Ecto neural progenitor cell (in vitro differentiated cells): Measurements from ENCODE around the gene CTSW.

Experiments used
- DNase-seq: peaks from one replicate; pipeline ENCODE4 v3.0.0-alpha.2; 2018; ENCODE audit warnings: low spot score

The CTSW gene

DNA sequence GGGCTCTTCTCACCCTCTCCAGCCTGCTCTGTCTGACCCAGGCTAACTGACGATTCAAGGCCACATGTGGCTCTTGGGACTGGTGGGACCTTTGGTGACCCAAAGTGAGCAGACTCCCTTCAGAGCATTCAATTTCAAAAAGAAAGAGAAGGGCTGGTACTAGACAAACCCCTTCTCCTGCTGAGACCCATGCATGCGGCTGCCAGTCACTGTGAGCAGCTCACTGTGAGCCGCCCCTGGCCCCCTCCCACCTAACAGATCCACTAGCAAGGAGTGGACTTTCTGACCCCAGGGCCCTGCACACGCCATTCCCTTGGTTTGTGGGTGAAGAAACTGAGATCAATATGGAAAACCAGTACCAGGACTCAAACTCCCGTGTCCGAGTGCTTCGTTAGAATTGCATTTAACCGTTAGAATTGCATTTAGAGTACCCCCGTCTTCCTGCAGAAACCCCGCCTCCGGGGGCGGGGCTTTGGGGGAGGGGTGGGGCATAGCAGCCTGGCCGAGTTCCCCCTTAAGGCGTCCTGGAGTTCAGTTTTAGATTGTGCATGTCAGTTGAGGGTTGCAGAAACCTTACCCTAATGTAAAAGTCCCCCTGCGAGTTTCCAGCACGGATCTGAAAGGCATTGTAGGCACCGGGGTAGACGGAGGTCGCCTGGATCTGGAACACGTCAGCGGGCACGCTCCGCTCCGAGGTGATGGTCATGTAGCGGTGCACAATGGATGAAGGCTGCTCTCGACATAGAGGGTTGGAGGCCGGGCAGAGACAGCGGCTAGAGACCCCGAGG, 12.2 kb upstream of the CTSW start:
- DNase-seq, result peak; percentile 77

DNA sequence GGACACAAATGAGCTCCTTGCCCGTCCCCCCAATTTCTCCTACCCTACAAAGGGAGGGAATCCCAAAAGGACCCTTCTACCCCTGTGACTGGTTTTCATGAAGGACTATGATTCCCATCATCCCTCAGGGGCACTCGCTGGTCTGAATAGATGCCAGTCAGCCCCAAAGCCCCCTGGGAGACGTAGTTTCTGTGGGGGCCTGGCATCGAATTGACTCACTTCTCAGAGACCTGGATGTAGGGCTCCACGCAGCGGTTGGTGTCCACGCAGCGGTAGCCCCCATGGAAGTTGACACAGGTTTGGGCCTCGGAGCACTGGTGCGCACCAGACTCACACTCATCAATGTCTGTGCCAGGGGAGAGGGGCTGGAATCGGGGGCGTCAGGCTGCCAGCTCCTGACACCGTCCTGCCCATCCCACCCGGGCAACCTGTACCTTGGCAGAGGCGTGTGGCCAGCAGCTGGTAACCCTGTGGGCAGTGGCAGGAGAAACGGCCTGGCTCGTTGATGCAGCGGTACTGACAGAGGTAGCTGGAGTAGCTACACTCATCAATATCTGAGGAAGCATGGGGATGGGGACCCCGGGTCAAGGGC, 11.5 kb upstream of the CTSW start:
- DNase-seq, result peak; percentile 78

DNA sequence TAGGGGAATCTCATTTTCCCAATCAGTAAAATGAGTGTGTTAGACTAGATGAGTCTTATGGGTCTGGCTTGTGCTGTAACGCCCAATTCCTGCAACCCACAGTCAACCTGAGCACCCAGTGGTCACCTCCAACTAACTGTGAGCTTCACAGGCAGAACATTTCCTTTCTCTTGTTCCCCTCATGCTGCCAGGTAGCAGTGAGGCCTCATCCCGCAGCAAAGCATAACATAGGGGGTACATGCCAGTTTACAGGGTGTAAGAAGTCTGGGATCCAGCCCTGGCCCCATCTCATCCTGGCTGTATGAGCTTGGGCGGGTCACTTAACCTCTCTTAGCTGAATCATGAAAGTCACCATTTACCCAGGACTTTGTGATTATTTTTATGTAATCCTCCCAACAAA, 10.7 kb upstream of the CTSW start:
- no peak for DNase-seq

DNA sequence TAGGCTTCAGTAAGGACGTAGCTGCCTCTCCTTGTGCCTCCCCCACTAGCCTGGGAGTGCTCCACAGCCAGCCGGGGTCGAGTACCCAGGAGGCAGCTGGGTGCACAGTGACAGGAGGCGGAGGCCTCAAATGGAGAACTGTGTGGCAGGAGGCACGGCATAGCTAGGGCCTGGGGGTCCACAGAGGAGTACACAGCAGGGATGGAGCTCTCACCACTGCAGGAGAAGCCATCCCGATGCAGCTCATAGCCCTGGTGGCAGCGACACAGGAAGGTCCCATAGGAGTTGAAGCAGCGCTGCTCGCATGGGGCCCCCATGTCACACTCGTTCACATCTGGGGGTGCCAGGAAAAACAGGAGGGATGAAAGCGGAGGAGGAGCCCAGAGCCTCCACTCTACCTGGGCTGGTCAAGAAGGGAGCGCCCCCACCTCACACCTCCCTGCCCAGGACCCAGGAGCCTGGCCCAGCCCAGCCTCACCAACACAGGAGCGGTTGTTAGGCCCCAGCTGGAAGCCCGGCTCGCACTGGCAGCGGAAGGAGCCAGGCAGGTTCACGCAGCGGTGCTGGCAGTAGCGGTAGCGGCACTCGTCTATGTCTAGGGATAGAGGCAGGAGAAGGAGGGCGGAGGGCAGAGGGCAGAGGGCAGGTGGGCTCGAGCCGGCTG, 9.9 kb upstream of the CTSW start:
- DNase-seq, result no peak

DNA sequence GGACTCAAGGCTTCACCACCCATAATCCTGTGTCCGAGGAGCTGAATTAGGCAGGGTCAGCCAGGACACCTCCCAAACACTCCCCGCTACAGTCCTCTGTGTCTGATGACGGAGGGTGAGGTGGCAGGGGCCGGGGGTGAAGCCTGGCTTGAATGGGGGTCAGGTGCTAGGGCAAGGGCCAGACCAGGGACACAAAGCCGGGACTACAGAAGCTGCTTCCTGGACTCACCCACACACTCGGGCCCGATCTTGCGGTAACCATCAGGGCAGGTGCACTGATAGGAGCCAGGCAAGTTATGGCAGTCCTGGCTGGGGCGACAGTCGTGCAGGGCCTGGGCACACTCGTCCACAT, 9.4 kb upstream of the CTSW start:
- no peak for DNase-seq

DNA sequence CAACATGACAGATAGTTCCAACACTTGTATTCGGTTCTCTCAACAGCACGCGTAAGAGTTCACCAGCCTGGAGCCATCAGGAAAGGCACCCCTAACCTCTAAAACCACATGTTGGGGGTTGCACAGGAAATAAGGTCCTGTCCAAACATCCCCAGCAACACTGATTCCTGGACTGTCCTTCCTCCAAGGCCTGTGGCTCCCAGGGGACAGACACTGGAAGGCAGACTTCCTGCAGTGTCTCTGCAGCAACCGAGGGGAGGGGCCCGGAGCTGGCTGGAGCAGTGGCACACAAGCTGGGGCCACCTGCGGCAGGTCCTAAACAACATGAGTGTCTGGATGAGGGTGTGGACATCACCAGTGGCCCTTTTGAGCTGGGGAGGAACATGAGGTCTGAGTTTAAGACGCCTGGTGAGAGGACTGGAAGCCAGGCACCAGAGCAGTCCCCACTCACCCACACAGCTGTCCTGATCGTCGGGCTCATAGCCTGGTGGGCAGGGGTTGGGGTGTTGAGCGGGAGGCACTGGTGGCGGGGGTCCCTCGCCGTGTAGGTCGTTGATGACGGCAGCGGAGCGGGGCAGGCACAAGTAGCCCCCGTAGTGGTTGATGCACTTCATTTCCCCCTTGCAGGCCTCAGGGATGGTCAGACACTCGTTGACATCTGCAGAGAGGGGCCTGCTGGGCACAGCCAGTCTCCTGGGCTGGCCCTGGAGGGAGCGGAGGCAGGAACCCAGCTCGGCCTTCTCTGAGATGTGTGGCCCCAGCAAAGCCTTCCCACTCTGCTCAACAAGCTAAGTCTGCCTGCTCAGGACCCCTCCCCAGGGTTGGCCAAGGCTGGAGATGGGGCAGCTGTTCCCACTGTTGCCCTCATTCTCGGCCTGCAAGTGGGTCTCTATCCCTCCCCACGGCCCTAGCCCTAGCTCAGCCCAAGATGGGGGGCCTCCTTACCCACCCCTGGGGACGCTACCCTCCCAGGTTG, 8.6 kb upstream of the CTSW start:
- DNase-seq, result no peak

DNA sequence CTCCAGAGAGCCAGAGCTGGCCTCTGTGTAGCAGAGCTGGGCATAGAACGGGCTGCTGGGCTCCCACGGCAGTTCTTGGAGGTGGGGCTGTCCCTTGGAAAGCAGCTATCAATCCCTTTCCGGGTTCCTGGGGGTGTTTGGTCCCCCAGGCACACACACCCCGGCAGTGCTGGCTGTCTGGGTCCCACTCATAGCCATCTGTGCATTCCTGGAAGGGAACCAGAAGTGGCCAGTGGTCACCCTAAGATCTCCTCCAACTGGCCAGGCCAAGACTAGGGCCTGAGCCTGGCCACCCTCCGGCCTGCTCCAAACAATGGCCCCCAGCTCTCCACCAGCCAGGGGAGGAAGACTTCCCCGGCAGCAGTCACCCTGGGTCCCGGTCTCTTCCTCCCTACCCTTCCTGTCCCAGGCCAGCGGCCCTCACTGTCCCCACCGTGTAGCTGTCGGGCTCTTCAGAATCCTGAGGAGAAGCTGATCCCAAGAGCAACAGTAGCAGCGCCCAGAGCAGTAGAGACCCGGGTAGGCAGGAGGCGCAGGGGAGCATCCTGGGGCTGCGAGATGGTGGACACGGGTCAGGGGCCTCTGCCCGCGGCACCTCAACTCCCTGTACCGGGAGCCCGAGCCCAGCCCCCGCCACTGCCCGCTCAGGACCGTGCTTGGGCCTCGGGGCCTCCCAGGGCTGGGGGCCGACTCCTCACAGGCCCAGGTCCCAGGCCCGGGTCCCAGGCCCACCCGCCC, 7.7 kb upstream of the CTSW start:
- no peak for DNase-seq

DNA sequence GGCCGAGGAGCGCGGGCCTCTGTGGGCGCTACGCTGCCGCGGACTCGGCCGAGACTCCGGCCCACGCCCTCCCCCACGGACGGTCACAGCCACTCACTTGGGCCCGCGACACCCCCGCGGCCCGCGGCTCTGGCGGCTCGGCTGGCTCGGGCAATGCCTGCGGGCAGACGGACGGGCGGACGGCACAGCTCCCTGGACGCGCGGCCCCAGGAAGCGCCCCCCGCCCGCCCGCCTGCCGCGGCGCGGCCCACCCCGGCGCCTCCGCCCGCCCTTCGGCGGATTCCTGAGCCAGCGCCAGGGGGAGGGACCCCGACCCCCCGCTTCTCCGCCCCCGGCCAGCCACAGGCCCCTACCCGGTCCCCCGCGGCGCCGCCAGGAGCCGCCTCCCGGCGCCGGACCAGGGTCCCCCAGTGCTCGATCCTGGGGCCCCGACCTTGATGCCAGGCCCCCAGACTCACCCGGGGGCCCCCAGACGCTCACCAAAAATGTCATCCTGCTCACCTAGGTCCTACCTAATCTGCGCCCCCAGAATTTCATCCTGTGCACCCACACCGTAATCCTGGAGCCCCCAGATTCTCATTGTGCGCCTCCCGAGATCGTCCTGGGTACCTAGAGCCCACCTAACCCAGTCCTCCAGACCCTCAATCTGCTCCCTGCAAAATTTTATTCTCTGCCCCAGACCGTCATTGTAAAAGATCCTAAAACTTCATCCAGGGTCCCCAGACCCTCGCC, 6.9 kb upstream of the CTSW start, which contains the start of gene EFEMP2:
Gene EFEMP2, minus strand, starts transcription at position 215 of the 732 bp plus-strand sequence. CDS start 446 bp downstream, outside the sequence.
- no peak for DNase-seq

DNA sequence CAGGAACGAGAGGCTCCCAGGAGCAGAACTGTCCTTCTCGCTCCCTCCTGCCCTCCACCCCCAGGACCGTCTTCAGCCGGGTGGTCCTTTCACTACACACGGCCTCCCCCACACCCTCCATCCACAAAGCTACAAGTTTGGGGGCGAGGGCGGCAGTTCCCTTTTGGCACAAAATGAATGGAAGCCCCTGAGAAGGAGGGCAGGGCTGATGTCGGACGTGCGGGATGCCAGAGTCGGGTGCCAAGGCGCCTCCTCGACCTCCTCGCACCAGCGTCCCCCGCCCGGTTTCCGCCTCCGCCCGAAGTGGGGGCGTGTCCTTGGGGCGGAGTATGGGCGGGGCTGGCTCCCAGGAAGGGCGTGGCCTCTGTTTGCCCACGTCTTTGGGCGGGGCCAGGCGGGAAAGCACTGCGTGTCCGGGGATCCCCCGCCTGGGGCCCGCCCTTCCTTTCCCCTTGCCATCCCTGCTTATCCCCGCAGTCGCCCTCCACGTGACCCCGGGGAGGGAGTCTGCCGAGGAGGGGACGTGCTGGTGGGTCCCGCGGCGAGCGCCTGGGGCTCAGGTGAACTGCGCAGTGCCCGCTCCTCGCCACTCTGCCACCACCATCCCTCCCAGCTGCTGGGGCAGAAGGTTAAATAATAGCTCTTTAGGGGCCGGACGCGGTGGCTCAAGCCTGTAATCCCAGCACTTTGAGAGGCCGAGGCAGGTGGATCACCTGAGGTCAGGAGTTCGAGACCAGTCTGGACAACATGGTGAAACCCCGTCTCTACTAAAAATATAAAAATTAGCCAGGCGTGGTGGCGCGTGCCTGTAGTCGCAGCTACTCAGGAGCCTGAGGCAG, 6.1 kb upstream of the CTSW start:
- peak; percentile 96 for DNase-seq

DNA sequence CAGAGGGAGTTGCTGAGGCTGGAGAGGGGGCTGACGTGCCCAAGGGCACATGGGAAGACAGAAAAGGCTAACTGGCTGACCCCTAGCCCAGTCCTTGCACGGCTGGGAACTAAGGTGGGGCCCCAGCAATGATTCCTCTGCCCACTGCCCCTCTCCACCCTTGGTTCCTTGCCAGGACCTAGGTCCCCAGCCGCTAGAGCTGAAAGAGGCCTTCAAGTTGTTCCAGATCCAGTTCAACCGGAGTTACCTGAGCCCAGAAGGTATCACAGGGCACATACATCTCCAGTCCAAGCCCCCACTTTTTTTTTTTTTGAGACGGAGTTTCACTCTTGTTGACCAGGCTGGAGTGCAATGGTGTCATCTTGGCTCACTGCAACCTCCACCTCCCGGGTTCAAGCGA, 390 bp downstream of the CTSW start:
- DNase-seq, result no peak

DNA sequence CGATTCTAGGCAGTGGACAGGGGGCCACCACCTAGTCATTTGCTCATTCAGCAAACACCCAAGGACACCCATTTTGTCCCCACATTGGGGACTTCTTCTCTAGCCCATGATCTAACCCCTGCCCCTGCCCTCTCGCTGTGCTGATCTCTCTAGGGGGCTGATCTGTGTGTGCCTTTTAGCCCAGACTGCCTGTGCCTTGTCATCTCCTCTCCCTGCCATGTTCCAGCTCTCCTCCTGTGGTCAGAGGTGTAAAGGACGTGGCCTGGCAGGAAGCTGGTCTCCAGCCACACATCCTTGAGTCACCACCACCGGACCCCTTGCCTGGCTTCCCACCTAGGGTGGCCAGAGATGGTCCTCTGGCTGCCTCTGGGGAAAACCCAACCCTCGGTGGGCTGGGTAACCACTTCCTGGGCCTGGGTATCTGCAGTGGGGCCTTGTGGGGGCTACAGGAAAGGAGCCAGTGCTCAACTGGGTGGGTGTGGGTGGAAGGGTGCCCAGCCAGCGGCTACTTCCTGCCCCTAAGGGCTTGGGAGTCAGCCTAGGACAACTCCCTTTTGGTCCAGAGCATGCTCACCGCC, 1.3 kb downstream of the CTSW start:
- no peak for DNase-seq

DNA sequence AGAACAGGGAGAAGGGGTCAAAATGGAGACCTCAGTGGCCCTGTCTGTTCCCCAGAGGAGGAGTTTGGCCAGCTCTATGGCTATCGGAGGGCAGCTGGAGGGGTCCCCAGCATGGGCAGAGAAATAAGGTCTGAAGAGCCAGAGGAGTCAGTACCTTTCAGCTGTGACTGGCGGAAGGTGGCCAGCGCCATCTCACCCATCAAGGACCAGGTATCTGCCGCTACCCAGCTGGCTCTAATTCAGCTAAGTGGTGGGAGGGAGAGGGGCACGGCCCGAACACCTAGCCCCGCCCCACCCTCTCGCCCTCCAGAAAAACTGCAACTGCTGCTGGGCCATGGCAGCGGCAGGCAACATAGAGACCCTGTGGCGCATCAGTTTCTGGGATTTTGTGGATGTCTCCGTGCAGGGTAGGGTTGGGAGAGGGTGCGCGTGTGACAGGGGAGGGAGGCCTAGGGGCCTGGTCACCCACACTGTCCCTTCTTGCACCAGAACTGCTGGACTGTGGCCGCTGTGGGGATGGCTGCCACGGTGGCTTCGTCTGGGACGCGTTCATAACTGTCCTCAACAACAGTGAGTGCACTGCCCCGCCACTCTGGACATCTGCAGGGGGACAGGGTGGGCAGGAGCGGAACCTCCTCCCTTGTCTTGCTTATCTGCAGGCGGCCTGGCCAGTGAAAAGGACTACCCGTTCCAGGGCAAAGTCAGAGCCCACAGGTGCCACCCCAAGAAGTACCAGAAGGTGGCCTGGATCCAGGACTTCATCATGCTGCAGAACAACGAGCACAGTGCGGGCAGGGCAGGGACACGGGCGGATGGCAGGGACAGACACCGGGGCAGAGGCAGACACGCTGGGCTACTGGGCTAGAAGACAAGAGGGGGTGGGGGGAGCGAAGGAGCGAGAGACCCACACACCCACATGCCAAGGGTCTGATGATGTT, 2.8 kb downstream of the CTSW start:
- DNase-seq, result no peak

DNA sequence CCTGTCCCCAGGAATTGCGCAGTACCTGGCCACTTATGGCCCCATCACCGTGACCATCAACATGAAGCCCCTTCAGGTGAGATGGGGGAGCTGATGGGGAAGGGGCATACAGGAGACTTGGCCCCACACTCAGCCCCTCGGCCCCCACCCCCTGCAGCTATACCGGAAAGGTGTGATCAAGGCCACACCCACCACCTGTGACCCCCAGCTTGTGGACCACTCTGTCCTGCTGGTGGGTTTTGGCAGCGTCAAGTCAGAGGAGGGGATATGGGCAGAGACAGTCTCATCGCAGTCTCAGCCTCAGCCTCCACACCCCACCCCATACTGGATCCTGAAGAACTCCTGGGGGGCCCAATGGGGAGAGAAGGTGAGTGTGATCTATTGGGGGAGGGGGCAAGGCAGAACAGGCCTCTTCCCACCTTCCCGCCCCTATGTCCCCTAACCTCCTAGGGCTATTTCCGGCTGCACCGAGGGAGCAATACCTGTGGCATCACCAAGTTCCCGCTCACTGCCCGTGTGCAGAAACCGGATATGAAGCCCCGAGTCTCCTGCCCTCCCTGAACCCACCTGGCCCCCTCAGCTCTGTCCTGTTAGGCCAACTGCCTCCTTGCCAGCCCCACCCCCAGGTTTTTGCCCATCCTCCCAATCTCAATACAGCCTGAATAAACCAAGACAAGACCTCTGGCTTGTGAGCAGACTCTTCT, 3.6 kb downstream of the CTSW start:
- DNase-seq, result no peak

DNA sequence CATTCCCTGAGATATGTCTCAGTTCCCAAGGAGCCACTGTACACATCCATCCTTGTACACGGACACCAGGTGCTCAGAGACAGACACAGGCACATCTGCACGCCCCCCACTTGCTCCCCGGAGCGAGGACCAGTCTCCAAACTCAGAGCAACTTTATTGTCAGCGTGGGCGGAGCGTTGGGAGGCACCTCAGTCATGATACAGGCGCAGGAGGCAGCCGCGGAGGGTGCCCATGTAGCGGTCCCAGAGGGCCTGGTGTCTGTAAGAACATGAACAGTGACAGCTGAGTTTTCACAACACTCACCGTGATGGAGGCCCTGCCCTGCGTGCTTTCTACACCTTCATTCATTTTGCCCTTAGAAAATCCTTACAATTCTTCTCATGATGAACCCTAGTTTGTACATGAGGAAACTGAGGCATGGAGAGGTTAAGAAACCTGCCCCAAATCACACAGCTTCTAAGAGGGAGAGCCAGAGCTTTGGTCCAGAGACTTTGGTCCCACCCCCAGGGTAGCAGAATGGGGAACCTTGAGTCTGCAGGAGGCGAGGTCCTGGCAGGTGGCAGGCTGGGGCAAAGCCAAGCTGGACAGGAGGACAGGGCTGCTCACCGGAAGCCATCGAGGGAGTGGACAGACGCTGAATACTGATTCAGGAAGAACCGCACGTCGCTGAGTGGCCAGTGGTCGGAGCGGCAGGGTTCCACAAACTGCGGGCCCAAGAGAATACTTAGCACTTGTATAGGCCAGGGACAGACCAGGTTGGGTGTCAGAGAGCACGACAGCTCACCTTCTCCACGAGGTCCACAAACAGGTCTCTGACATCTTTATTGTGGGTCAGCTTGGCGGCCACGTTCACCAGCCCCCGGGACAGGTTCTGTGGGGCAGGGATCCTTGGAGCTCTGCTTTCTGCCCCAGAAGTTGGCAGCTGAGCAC, 4.4 kb downstream of the CTSW start:
- DNase-seq, result no peak

DNA sequence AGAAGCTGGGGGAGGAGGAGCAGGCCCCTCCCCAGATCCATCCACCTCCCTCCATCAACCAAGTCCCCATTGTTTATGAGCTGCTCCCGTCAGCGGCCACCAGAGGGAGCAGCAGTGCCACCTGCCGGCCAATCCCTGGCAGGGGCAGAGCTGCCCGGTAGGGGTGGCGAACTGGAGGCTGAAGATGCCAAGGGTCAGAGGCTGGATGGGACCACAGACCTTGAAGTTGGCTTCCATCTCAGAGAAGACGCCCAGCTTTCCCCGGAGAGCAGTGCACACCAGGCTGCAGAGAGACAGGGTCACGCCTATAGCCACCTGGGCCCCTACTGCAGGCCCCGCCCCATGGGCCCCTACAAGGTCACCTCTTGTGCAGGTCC, 5.1 kb downstream of the CTSW start:
- peak; percentile 87 for DNase-seq

DNA sequence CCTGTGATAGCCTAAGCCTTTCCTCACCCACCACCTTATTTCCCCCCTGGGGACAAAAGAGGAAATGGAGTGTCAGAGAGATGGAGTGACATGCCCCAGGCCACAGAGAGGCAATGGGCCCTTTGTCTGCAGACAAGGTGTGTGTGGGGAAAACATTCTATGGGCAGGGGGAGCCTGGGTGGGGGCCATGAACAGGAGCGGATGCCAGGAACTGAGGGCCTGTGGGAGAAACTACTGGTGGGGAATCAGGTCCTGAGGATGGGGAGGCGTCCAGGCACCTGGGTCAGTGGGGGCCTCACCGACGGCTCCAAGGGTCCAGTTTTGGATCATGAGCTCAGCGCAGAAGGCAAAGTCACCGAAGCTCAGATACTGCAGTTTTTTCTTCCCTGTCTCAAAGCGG, 5.6 kb downstream of the CTSW start:
- no peak for DNase-seq
